NCI-H1436 (cell line): ENCODE data around the gene STK32B.

Experiments used
- DNase-seq: peaks from one replicate; lab custom pipeline; 2025; lab: John Stamatoyannopoulos, UW

STK32B gene

DNA sequence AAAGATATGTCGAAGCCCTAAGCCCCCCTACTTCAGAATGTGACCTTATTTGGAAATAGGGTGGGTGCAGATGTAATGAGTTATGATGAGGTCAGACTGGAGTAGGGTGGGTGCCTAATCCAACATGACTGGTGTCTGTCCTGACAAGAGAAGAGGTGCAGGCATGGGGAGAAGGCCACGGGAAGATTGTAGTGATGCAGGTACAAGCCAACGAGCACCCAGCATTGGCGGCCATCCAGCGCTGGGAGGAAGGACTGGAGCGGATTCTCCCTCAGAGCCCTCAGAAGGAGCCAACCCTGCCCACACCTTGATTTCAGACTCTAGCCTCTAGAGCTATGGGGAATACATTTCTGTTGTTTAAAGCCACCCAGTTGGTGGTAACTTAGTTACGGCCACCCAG, 419.9 kb downstream of the STK32B start:
- DNase-seq: no peak

DNA sequence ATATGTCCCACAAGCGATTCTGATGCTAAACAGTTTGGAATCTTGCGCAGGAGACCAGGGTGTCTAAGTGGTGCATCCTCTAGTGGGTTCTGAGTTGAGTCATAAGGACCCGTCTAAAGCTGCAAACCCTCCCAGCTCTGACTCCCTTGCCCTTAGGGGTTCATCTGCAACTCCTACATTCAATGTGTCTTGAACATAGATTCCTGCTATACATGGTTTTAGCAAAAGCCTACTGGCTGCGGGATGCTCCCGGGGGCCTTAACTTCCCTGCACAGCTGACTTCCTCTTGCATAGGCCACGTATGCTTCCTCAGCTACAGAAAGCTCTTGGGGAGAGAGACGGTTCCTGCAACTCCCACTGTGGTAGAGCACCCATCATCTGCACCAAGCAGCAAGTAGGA, 420.4 kb downstream of the STK32B start:
- no peak for DNase-seq

GRCh38 chr4:5472160-5472591, 420.9 kb downstream of the STK32B start:
- DNase-seq: no peak

- no peak for DNase-seq
These were observed 421.8 kb downstream of the STK32B start for GRCh38 chr4:5473125-5473524.

DNA sequence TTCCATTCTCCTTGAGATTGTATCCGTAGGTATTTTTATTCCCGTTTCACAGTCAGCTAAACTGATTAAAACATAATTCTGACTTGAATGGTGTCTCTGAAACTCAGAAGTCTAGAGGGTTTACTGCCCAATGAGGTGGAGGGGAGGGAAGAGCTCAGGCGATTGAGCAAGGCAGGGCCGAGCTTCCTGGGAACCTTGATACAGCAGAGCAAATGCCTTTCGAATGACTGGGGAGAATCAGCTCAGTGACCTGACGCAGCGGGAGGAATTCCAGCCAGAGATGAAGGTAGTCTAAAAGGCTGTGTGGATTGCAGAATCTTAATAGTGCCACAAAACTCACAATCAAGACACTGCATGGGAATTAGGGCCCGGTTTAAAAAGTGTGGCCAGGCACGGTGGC, 423.5 kb downstream of the STK32B start:
- DNase-seq: no peak

DNA sequence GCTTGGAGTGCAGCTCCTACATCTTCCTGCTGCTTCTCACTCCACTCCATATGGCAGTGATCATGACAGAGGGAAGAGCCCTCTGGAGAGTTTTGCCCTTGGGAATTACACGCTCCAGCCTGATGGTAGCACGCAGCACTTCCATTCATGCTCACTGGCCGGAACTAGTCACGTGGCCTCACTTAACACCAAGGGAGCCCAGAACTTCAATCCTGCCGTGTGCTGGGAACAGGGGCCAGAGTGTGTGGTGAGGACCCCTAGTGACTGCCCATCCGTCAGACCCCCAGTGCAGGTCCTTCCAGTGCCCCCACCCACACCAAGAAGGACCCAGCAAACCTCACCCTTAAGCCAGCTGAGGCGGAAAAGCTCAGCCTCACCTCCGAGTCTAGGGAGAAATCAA, 426.3 kb downstream of the STK32B start:
- no peak for DNase-seq

- no peak for DNase-seq
These were observed 426.9 kb downstream of the STK32B start for GRCh38 chr4:5478169-5478568.

DNA sequence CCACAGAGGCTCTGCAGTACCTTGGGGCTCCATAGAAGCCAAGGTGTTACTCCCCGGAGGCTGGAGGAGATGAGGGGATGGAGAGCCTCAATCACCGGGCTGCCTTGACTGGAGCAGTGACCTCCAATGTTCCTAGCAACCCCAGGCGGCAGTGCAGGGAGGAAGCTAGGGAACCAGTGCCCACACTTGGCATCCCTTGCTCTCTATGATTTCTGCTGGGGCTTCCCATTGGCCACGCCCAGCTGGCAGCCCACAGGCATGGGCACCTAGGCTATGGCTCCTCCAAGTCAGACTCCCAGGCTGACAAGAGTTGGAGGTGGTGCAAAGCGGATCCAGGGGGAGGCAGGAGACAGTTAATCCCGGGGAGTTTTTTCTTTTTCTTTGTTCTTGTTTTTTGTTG, 427.4 kb downstream of the STK32B start:
- no peak for DNase-seq

GRCh38 chr4:5479518-5480060, 428.3 kb downstream of the STK32B start:
- DNase-seq: no peak

GRCh38 chr4:5488413-5488812, 437.1 kb downstream of the STK32B start:
- DNase-seq: no peak

GRCh38 chr4:5489260-5489659, 438.0 kb downstream of the STK32B start:
- no peak for DNase-seq

GRCh38 chr4:5497489-5497888, 446.2 kb downstream of the STK32B start:
- DNase-seq: no peak

- DNase-seq: no peak
These were observed 448.9 kb downstream of the STK32B start for GRCh38 chr4:5500165-5500564.

DNA sequence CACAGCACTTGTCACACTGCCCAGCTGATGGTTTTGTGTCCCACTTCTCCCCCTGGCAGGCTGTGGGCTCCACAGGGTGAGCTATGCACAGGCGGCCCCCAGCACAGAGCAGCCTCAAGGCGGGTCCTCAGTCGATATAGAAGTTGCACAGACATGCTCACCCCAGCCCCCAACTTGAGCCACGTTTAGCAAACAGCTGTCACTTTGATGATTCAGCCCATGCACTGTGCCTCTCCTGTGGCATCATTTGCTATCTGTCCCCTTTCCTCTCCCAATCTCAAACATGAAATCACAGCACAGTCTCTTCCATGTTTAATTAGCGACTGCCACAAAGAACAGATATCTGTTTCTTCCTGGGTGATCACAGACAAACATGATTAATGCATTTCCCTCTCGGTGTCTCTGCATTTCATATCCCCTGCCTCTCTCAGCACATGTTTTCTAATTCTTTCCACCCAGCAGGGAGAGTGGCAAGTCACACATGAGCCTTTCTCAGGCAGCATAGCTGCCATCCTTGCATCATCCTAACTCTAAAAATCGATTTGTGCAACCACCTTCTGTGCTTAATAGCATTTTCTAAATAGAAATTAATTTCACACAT, 452.2 kb downstream of the STK32B start:
- DNase-seq: no peak

GRCh38 chr4:5504486-5504885, 453.2 kb downstream of the STK32B start:
- no peak for DNase-seq

GRCh38 chr4:5510504-5510903, 459.2 kb downstream of the STK32B start:
- no peak for DNase-seq

- no peak for DNase-seq
These were observed 460.5 kb downstream of the STK32B start for GRCh38 chr4:5511791-5512190.

- DNase-seq: no peak
These were observed 464.4 kb downstream of the STK32B start for GRCh38 chr4:5515646-5516045.

- no peak for DNase-seq
These were observed 466.1 kb downstream of the STK32B start for GRCh38 chr4:5517372-5517771.

DNA sequence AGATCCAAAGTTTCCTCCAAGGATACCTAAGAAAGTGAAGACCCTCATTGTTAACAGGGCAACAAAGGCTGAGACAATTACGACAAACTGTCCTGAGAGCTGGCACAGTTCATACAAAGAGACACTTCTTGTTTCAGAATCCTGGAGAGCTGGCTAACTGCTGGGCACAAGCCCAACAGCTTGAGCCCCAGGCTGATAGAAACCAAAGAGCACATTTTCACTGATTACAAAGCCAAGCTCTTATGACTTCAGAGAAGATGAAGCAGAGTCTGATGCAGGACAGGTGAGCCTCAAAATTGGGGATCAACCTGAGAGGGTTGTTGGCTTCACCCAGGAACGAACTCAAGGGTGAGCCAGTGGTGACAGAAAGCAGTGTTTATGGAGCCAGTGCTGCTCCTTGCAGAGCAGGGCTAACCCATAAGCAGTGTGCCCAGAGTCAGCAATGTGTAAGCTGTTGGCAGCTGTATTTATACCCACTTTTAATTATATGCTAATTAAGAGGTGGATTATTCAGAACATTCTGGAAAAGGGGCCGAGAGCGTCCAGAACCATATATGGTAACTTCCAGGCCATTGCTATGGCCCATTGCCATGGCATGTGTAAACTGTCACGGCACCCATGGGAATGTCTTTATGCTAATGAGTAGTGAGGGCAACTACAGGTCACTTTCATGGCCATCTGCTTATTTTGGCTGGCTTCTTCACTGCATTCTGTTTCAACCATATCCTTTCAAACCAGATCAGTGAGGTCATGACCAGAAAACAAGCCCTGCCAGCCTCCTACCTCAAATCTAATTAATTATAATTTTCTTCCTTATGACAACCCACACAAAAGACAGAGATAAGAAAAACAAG, 473.4 kb downstream of the STK32B start:
- DNase-seq: no peak

- DNase-seq: no peak
These were observed 475.0 kb downstream of the STK32B start for GRCh38 chr4:5526080-5526846.

- DNase-seq: no peak
These were observed 475.9 kb downstream of the STK32B start for GRCh38 chr4:5527211-5527610.

- DNase-seq: no peak
These were observed 476.8 kb downstream of the STK32B start for GRCh38 chr4:5528031-5528436.
